Lower leg skin (tissue), 3 donors: Measurements from ENCODE around the gene CACNA1H.
"Not testable (repeated sequence)": the region's sequence is repeated elsewhere in the genome, so short reads cannot be mapped to it uniquely, and the experiment has no call there.

Experiments used
- POLR2A ChIP-seq, 2 donors: fragments of 450-650 bp; IDR thresholded peaks; one replicate each; pipeline ENCODE4 v1.6.1; 2016 to 2017; ENCODE audit warnings: antibody characterized with exemption in 2 of 2, mild to moderate bottlenecking in 1 of 2, moderate library complexity in 1 of 2
- TF ChIP-seq, protein P1 (sequence below), 3 donors: fragments of 450-650 bp; IDR thresholded peaks; one replicate each; pipeline ENCODE4 v1.5.1; 2016; ENCODE audit warnings: antibody characterized with exemption in 3 of 3, mild to moderate bottlenecking in 3 of 3, moderate library complexity in 2 of 3

DNA sequence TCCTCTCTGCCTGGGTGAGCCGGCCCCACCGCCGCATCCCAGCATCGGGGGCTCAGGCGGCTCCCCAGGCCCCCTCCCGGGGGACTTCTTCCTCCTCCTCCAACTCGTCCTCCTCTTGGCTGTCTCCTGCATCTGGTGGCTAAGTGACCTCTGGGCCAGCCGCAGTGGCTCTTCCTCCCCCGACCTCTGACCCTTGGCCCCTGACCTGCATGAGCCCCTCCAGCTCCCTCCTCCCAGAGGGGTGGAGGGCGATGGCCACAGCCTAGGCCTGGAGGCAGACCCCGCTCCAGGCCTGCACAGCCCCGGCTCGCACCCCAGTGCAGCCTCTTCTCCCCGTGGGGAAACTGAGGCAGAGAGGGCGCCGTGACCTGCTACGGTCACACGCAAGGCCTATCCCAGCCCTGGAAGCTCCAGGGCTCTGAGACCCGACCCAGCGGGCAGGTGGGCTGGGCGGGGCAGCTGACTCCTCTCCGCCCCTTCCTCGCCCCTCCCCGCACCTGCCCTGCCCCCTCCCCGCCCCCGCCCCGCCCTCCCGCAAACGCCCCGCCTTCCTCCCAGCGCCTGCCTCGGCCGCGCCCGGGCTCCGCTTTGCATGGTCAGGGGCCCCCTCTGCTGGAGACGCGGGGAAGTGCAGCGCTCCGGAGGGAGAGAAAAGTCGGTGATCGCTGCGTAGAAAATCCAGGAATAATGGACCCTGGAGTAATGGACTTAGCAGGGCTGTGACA lies 96.3 kb downstream of the CACNA1H start:
- not testable (repeated sequence) for TF ChIP-seq POLR2A (IDR thresholded peaks at IDR 0.05)
- TF ChIP-seq, protein P1, sequence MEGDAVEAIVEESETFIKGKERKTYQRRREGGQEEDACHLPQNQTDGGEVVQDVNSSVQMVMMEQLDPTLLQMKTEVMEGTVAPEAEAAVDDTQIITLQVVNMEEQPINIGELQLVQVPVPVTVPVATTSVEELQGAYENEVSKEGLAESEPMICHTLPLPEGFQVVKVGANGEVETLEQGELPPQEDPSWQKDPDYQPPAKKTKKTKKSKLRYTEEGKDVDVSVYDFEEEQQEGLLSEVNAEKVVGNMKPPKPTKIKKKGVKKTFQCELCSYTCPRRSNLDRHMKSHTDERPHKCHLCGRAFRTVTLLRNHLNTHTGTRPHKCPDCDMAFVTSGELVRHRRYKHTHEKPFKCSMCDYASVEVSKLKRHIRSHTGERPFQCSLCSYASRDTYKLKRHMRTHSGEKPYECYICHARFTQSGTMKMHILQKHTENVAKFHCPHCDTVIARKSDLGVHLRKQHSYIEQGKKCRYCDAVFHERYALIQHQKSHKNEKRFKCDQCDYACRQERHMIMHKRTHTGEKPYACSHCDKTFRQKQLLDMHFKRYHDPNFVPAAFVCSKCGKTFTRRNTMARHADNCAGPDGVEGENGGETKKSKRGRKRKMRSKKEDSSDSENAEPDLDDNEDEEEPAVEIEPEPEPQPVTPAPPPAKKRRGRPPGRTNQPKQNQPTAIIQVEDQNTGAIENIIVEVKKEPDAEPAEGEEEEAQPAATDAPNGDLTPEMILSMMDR (IDR thresholded peaks at IDR 0.05) = not testable (repeated sequence)
